Gastroesophageal sphincter (tissue), 4 donors: Measurements from ENCODE around the gene ANKRD50. TPM values are rescaled to one million over a fixed set of nuclear protein-coding genes. Genes with fewer than 3 reads are reported as not detected.

ENCODE experiments used
- ATAC-seq: fragments of 150-250 bp; one replicate; pipeline ENCODE4 v1.9.1; 2016; ENCODE audit warnings: mild to moderate bottlenecking, moderate library complexity
- H3K27ac ChIP-seq, 4 donors: fragments of 200-600 bp; sonication (generic) in 3 of 4; 1 replicate in 3 of 4; 2 replicates in 1 of 4; pipeline ENCODE4 v1.5.1; 2016 to 2019
- H3K27me3 ChIP-seq: fragments of 200-600 bp; sonication (generic); one replicate; pipeline ENCODE4 v1.5.1; 2019
- H3K36me3 ChIP-seq, 2 donors: fragments of 200-600 bp; sonication (generic); one replicate each; pipeline ENCODE4 v1.5.1; 2019; ENCODE audit warnings: control low read depth in 1 of 2
- H3K4me1 ChIP-seq, 3 donors: fragments of 200-600 bp; sonication (generic); 1 replicate in 2 of 3; 2 replicates in 1 of 3; pipeline ENCODE4 v1.5.1; 2016 to 2019; ENCODE audit warnings: control low read depth in 2 of 3
- H3K4me3 ChIP-seq, 2 donors: fragments of 200-600 bp; sonication (generic); one replicate each; pipeline ENCODE4 v1.5.1; 2019; ENCODE audit warnings: mild to moderate bottlenecking in 1 of 2, moderate library complexity in 1 of 2
- H3K9me3 ChIP-seq, 3 donors: fragments of 200-600 bp; sonication (generic); one replicate each; pipeline ENCODE4 v1.5.1; 2017 to 2019; ENCODE audit warnings: control low read depth in 2 of 3
- CTCF ChIP-seq, 4 experiments: fragments of 200-600 bp in 2 of 4; fragments of 450-650 bp in 2 of 4; sonication (generic) in 1 of 4; IDR thresholded peaks; one replicate each; pipeline ENCODE4 v1.5.1; 2017 to 2019; ENCODE audit warnings: antibody characterized with exemption in 4 of 4, mild to moderate bottlenecking in 2 of 4, moderate library complexity in 2 of 4
- EP300 ChIP-seq: sonication (generic); formaldehyde crosslinking; IDR thresholded peaks from one replicate; pipeline ENCODE4 v1.6.1; 2017; ENCODE audit warnings: antibody characterized with exemption, mild to moderate bottlenecking
- POLR2A ChIP-seq, 2 donors: fragments of 450-650 bp; IDR thresholded peaks; one replicate each; pipeline ENCODE4 v1.6.1; 2017; ENCODE audit warnings: antibody characterized with exemption in 2 of 2, mild to moderate bottlenecking in 2 of 2, moderate library complexity in 1 of 2
- POLR2AphosphoS5 ChIP-seq: sonication (generic); formaldehyde crosslinking; IDR thresholded peaks from one replicate; pipeline ENCODE4 v1.6.1; 2017; ENCODE audit warnings: antibody characterized with exemption
- whole genome bisulfite sequencing, 2 donors: methylation state at CpG; one replicate each; pipeline ENCODE4 v1.1.5; 2018; ENCODE audit warnings: low coverage in 1 of 2; 5-methylcytosine and 5-hydroxymethylcytosine counted together
- total RNA-seq, 4 donors: library from RNA; depleted of rRNA; stranded (reverse); fragments of >200 nt; gene quantifications; one replicate each; pipeline ENCODE4 v1.1.0, GENCODE V29; 2016

The ANKRD50 gene
- total RNA-seq, 4 donors from 2014 or later = 15.5 to 28.3 (median 24.7) TPM

GRCh38 chr4:124696182-124696581 lies 16.4 kb downstream of the ANKRD50 start:
- no peak for ATAC-seq
- no peaks in the 10 kb centered on the region for H3K9me3 ChIP-seq
- TF ChIP-seq POLR2AphosphoS5 (no peak), EP300 (no peak), POLR2A (IDR thresholded peaks at IDR 0.05) (no peak), CTCF (IDR thresholded peaks at IDR 0.05) (no peak)

GRCh38 chr4:124694946-124695598 lies 17.5 kb downstream of the ANKRD50 start:
- WGBS, 2 donors = 35 to 55% methylated on average over 5 to 6 of the region's 6 CpGs
- Histone ChIP-seq H3K4me3 (no peak overlapping the region), H3K27ac (no peak overlapping the region)

More at GRCh38 chr4:124696182-124696581, 16.4 kb downstream of the ANKRD50 start:
- no peak overlapping the region for H3K4me3 ChIP-seq
- H3K27ac ChIP-seq = no peak overlapping the region
- H3K4me1 ChIP-seq = peaks cover 0 to 10% (median 0%) of the 10 kb centered on the region in 3 donors
- no peaks in the 10 kb centered on the region for H3K27me3 ChIP-seq
- H3K36me3 ChIP-seq = peaks cover 0 to 11% of the 10 kb centered on the region in 2 donors

GRCh38 chr4:124694306-124694705 lies 18.2 kb downstream of the ANKRD50 start:
- Histone ChIP-seq H3K27me3 (no peaks in the 10 kb centered on the region), H3K27ac (no peak overlapping the region), H3K4me3 (no peak overlapping the region), H3K36me3 (peaks cover 0 to 4% of the 10 kb centered on the region in 2 donors), H3K9me3 (no peaks in the 10 kb centered on the region), H3K4me1 (peaks cover 0 to 10% (median 0%) of the 10 kb centered on the region in 3 donors)
- no peak for ATAC-seq
- no peak for TF ChIP-seq POLR2AphosphoS5
- no peak for TF ChIP-seq CTCF (IDR thresholded peaks at IDR 0.05)
- TF ChIP-seq EP300 = no peak
- TF ChIP-seq POLR2A (IDR thresholded peaks at IDR 0.05) = no peak

More at GRCh38 chr4:124694946-124695598, 17.5 kb downstream of the ANKRD50 start:
- ATAC-seq = no peak
- Histone ChIP-seq H3K4me1 (peaks cover 0 to 10% (median 0%) of the 10 kb centered on the region in 3 donors), H3K36me3 (peaks cover 0 to 4% of the 10 kb centered on the region in 2 donors), H3K9me3 (no peaks in the 10 kb centered on the region), H3K27me3 (no peaks in the 10 kb centered on the region)
- TF ChIP-seq POLR2AphosphoS5 (no peak), CTCF (IDR thresholded peaks at IDR 0.05) (no peak), POLR2A (IDR thresholded peaks at IDR 0.05) (no peak), EP300 (no peak)

DNA sequence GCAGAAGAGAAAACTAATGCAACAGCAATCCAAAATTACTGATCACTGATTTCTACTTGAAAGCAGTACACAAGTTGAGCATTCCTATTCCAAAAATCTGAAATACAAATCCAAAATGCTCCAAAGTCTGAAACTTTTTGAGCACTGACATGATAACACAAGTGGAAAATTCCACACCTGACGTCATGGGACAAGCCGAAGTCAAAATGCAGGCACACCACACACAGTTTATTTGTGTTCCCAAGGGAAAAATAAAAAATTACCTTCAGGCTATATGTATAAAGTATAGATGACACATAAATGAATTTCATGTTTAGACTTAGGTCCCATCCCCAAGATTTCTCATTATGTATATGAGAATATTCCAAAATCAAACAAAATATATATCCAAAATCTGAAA lies 20.7 kb downstream of the ANKRD50 start:
- Histone ChIP-seq H3K36me3 (no peaks in the 10 kb centered on the region), H3K27ac (no peak overlapping the region), H3K4me1 (peaks cover 0 to 10% (median 0%) of the 10 kb centered on the region in 3 donors), H3K27me3 (no peaks in the 10 kb centered on the region), H3K4me3 (no peak overlapping the region), H3K9me3 (no peaks in the 10 kb centered on the region)
- TF ChIP-seq EP300 (no peak), POLR2AphosphoS5 (no peak), CTCF (IDR thresholded peaks at IDR 0.05) (no peak), POLR2A (IDR thresholded peaks at IDR 0.05) (no peak)
- WGBS, 2 donors = 60 to 77% methylated on average over 2 of the region's 2 CpGs
- ATAC-seq = no peak

GRCh38 chr4:124686279-124686678 lies 26.3 kb downstream of the ANKRD50 start:
- H3K27ac ChIP-seq = no peak overlapping the region
- TF ChIP-seq POLR2A (IDR thresholded peaks at IDR 0.05) (no peak), EP300 (no peak), CTCF (IDR thresholded peaks at IDR 0.05) (no peak), POLR2AphosphoS5 (no peak)
- no peaks in the 10 kb centered on the region for H3K9me3 ChIP-seq
- H3K4me3 ChIP-seq = no peak overlapping the region
- no peak for ATAC-seq
- WGBS, 2 donors = 73 to 100% methylated on average over 1 to 2 of the region's 5 CpGs
- H3K4me1 ChIP-seq = no peaks in the 10 kb centered on the region
- H3K27me3 ChIP-seq = no peaks in the 10 kb centered on the region
- no peaks in the 10 kb centered on the region for H3K36me3 ChIP-seq
